ENCODE measurements around the gene ADD2. TPM values are rescaled to one million over a fixed set of nuclear protein-coding genes. Genes with fewer than 3 reads are reported as not detected.

The ADD2 gene
- total RNA-seq, 2 donors from 2014 or later = 0.41 to 1.6 TPM

- DNase-seq (ENCODE audit: low spot score) = no peak
- Histone ChIP-seq H3K4me3 (peak overlapping the region; percentile 71), H3K4me1 (ENCODE audit: control insufficient read depth in 1 of 2, low read depth in 2 of 2) (peaks cover 15 to 16% of the 10 kb centered on the region in 2 donors), H3K27ac (no peak overlapping the region), H3K36me3 (no peaks in the 10 kb centered on the region), H3K27me3 (replicated peaks; ENCODE audit: insufficient read depth) (peaks cover 10% of the 10 kb centered on the region), H3K9me3 (no peaks in the 10 kb centered on the region)
- ATAC-seq (ENCODE audit: insufficient number of reproducible peaks, low FRiP score, low read depth) = no peak
- TF ChIP-seq CTCF (IDR thresholded peaks at IDR 0.05) = no peak
These were observed 811 bp downstream of the ADD2 start for GRCh38 chr2:70767079-70767698.

GRCh38 chr2:70766357-70767078 is 1.5 kb downstream of the ADD2 start:
- H3K27me3 ChIP-seq (replicated peaks; ENCODE audit: insufficient read depth) = peaks cover 10% of the 10 kb centered on the region
- ATAC-seq (ENCODE audit: insufficient number of reproducible peaks, low FRiP score, low read depth) = no peak

GRCh38 chr2:70765507-70765906 is 2.5 kb downstream of the ADD2 start:
- DNase-seq (ENCODE audit: low spot score) (no peak), ATAC-seq (ENCODE audit: insufficient number of reproducible peaks, low FRiP score, low read depth) (no peak)
- Histone ChIP-seq H3K9me3 (no peaks in the 10 kb centered on the region), H3K4me1 (ENCODE audit: control insufficient read depth in 1 of 2, low read depth in 2 of 2) (peaks cover 15 to 16% of the 10 kb centered on the region in 2 donors), H3K36me3 (no peaks in the 10 kb centered on the region), H3K27ac (no peak overlapping the region), H3K27me3 (replicated peaks; ENCODE audit: insufficient read depth) (peaks cover 10% of the 10 kb centered on the region), H3K4me3 (no peak overlapping the region)
- TF ChIP-seq CTCF (IDR thresholded peaks at IDR 0.05) = no peak

More at GRCh38 chr2:70766357-70767078, 1.5 kb downstream of the ADD2 start:
- Histone ChIP-seq H3K4me1 (ENCODE audit: control insufficient read depth in 1 of 2, low read depth in 2 of 2) (peaks cover 15 to 16% of the 10 kb centered on the region in 2 donors), H3K36me3 (no peaks in the 10 kb centered on the region), H3K9me3 (no peaks in the 10 kb centered on the region), H3K27ac (no peak overlapping the region), H3K4me3 (peak overlapping the region; percentile 71)
- no peak for DNase-seq (ENCODE audit: low spot score)
- no peak for TF ChIP-seq CTCF (IDR thresholded peaks at IDR 0.05)

GRCh38 chr2:70759446-70759845 is 8.6 kb downstream of the ADD2 start:
- Histone ChIP-seq H3K27me3 (replicated peaks; ENCODE audit: insufficient read depth) (no peaks in the 10 kb centered on the region), H3K36me3 (no peaks in the 10 kb centered on the region), H3K4me3 (no peak overlapping the region), H3K27ac (no peak overlapping the region), H3K4me1 (ENCODE audit: control insufficient read depth in 1 of 2, low read depth in 2 of 2) (no peaks in the 10 kb centered on the region), H3K9me3 (no peaks in the 10 kb centered on the region)
- ATAC-seq (ENCODE audit: insufficient number of reproducible peaks, low FRiP score, low read depth) (no peak), DNase-seq (ENCODE audit: low spot score) (no peak)
- no peak for TF ChIP-seq CTCF (IDR thresholded peaks at IDR 0.05)

- H3K27ac ChIP-seq = no peak overlapping the region
- ATAC-seq (ENCODE audit: insufficient number of reproducible peaks, low FRiP score, low read depth) (no peak), DNase-seq (ENCODE audit: low spot score) (no peak)
- no peaks in the 10 kb centered on the region for H3K36me3 ChIP-seq
- H3K27me3 ChIP-seq (replicated peaks; ENCODE audit: insufficient read depth) = no peaks in the 10 kb centered on the region
- no peaks in the 10 kb centered on the region for H3K4me1 ChIP-seq (ENCODE audit: control insufficient read depth in 1 of 2, low read depth in 2 of 2)
- H3K9me3 ChIP-seq = no peaks in the 10 kb centered on the region
- H3K4me3 ChIP-seq = no peak overlapping the region
- no peak for TF ChIP-seq CTCF (IDR thresholded peaks at IDR 0.05)
These were observed 10.0 kb downstream of the ADD2 start for GRCh38 chr2:70757966-70758365.

Measured in thoracic aorta (tissue), 2 donors.